Testis (tissue), 3 donors: ENCODE results near the gene HSPA13. TPM values are rescaled to one million over a fixed set of nuclear protein-coding genes. Genes with fewer than 3 reads are reported as not detected.

Experiments
- DNase-seq: peaks from one replicate; pipeline ENCODE4 v3.0.0-alpha.2; 2019
- H3K27ac ChIP-seq, 2 donors: fragments of 200-600 bp; sonication (generic); one replicate each; pipeline ENCODE4 v1.5.1; 2019
- H3K27me3 ChIP-seq: fragments of 200-600 bp; sonication (generic); one replicate; pipeline ENCODE4 v1.5.1; 2019
- H3K36me3 ChIP-seq: fragments of 200-600 bp; sonication (generic); one replicate; pipeline ENCODE4 v1.5.1; 2017; ENCODE audit warnings: low read depth; ENCODE audit errors: missing control alignments
- H3K4me1 ChIP-seq: fragments of 200-600 bp; sonication (generic); one replicate; pipeline ENCODE4 v1.5.1; 2019
- H3K4me3 ChIP-seq, 2 donors: fragments of 200-600 bp; sonication (generic); one replicate each; pipeline ENCODE4 v1.5.1; 2017 to 2019
- H3K9me3 ChIP-seq: fragments of 200-600 bp; sonication (generic); one replicate; pipeline ENCODE4 v1.5.1; 2017
- POLR2A ChIP-seq: fragments of 450-650 bp; IDR thresholded peaks from one replicate; pipeline ENCODE4 v1.6.1; 2017; ENCODE audit warnings: antibody characterized with exemption, mild to moderate bottlenecking, moderate library complexity
- WGBS, 2 donors: methylation state at CpG; one replicate each; pipeline ENCODE4 v1.1.5; 2018; 5-methylcytosine and 5-hydroxymethylcytosine counted together
- intact Hi-C: fragments of 100-400 bp; cut with DNase I; formaldehyde crosslinking; loops from one replicate; pipeline ENCODE4 v1.15.1; 2023; ENCODE audit warnings: low total_unique reads
- polyA plus RNA-seq: library from polyadenylated mRNA; stranded (reverse); fragments of 350-450 nt; fragmentation: Illumina TruSeq; extraction: RNeasy Lipid Tissue Mini Kit (QIAGEN cat#74804); gene quantifications from one replicate; pipeline ENCODE4 v1.2.3, GENCODE V29; 2014; ENCODE audit warnings: low read depth, low replicate concordance; ENCODE audit not compliant: insufficient read depth
- total RNA-seq, 2 donors: library from RNA; depleted of rRNA; stranded (reverse); fragments of >200 nt; gene quantifications; one replicate each; pipeline ENCODE4 v1.2.3, GENCODE V29; 2016
- TF ChIP-seq, protein P1 (sequence below), 3 experiments: fragments of 450-650 bp in 2 of 3; fragments of 200-600 bp in 1 of 3; sonication (generic) in 1 of 3; IDR thresholded peaks; one replicate each; pipeline ENCODE4 v1.5.1; 2016 to 2019; ENCODE audit warnings: antibody characterized with exemption in 3 of 3, mild to moderate bottlenecking in 2 of 3, moderate library complexity in 1 of 3

The HSPA13 gene
- total and polyA plus RNA-seq, 3 donors from 2014 or later: 28.1 to 37.6 (median 29.2) TPM

DNA sequence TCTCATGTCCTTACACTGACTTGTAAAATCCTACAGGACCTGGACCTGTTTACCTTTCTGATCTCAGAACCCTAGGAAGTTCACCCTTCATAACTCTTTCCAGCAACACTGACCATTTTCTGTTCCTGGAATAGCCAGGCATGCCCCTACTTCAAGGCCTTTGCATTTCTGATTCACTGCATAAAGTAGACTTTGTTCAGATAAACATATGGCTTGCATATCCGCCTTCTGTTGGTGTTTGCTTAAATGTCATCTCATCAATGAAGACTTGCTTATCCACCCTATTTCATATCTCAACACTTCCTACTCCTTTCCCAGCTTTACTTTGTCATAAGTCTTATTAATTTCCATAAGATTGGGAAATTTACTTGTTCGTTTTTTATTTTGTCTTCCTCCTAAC lies 57.4 kb downstream of the HSPA13 start:
- H3K27me3 ChIP-seq: no peaks in the 10 kb centered on the region
- H3K27ac ChIP-seq: no peak overlapping the region
- DNase-seq: no peak
- H3K4me1 ChIP-seq: no peaks in the 10 kb centered on the region
- H3K4me3 ChIP-seq: no peak overlapping the region
- intact Hi-C loops: no loop called here
- TF ChIP-seq POLR2A: no peak
- TF ChIP-seq, protein P1, sequence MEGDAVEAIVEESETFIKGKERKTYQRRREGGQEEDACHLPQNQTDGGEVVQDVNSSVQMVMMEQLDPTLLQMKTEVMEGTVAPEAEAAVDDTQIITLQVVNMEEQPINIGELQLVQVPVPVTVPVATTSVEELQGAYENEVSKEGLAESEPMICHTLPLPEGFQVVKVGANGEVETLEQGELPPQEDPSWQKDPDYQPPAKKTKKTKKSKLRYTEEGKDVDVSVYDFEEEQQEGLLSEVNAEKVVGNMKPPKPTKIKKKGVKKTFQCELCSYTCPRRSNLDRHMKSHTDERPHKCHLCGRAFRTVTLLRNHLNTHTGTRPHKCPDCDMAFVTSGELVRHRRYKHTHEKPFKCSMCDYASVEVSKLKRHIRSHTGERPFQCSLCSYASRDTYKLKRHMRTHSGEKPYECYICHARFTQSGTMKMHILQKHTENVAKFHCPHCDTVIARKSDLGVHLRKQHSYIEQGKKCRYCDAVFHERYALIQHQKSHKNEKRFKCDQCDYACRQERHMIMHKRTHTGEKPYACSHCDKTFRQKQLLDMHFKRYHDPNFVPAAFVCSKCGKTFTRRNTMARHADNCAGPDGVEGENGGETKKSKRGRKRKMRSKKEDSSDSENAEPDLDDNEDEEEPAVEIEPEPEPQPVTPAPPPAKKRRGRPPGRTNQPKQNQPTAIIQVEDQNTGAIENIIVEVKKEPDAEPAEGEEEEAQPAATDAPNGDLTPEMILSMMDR (IDR thresholded peaks at IDR 0.05): no peak
- H3K36me3 ChIP-seq: no peaks in the 10 kb centered on the region
- WGBS, 2 donors: 67 to 80% methylated on average over 2 of the region's 2 CpGs
- no peaks in the 10 kb centered on the region for H3K9me3 ChIP-seq

Other genes starting within 250 kb of the HSPA13 start
- under 1 TPM in 1 of 2 donors, not detected in 1; 0.74 TPM for gene LIPI, start 172.2 kb downstream of the HSPA13 start, total RNA-seq
- gene LIPI, start 172.2 kb downstream of the HSPA13 start, polyA plus RNA-seq: 0.28 TPM
- 1 to 10 TPM; 5.1 to 5.3 TPM for gene RBM11, start 167.0 kb downstream of the HSPA13 start, total RNA-seq
- gene RBM11, start 167.0 kb downstream of the HSPA13 start, polyA plus RNA-seq: 10.2 TPM
- gene SAMSN1, start 163.2 kb upstream of the HSPA13 start, total RNA-seq: 1 to 10 TPM in 1 of 2 donors, under 1 TPM in 1; 0.71 to 1.7 TPM
- gene SAMSN1, start 163.2 kb upstream of the HSPA13 start, polyA plus RNA-seq: 2.2 TPM